Thymus (tissue), 11 donors: Measurements from ENCODE around the gene MRPL52. TPM values are rescaled to one million over a fixed set of nuclear protein-coding genes. Genes with fewer than 3 reads are reported as not detected.
"Not testable (repeated sequence)": the region's sequence is repeated elsewhere in the genome, so short reads cannot be mapped to it uniquely, and the experiment has no call there.

Source experiments
- DNase-seq, 9 donors: peaks; one replicate each; pipeline ENCODE4 v3.0.0-alpha.2; 2013; ENCODE audit warnings: low spot score in 9 of 9, low read depth in 6 of 9, missing footprints in 1 of 9
- H3K27ac ChIP-seq, 2 donors: one replicate each; pipeline ENCODE4 v1.5.1; 2013; ENCODE audit warnings: control low read depth in 1 of 2, low read depth in 1 of 2, low read length in 1 of 2, mild to moderate bottlenecking in 1 of 2, moderate library complexity in 1 of 2
- H3K27me3 ChIP-seq, 2 donors: one replicate each; pipeline ENCODE4 v1.5.1; 2013; ENCODE audit warnings: low read length in 1 of 2; ENCODE audit not compliant: control insufficient read depth in 2 of 2, insufficient read depth in 1 of 2
- H3K36me3 ChIP-seq, 2 donors: one replicate each; pipeline ENCODE4 v1.5.1; 2013; ENCODE audit warnings: low read length in 1 of 2, mild to moderate bottlenecking in 1 of 2, moderate library complexity in 1 of 2; ENCODE audit not compliant: control insufficient read depth in 2 of 2, insufficient read depth in 2 of 2
- H3K4me1 ChIP-seq, 2 donors: one replicate each; pipeline ENCODE4 v1.5.1; 2013; ENCODE audit warnings: low read length in 2 of 2; ENCODE audit not compliant: control insufficient read depth in 2 of 2, insufficient read depth in 2 of 2
- H3K4me3 ChIP-seq, 2 donors: one replicate each; pipeline ENCODE4 v1.5.1; 2013; ENCODE audit warnings: low read length in 2 of 2, control low read depth in 1 of 2, mild to moderate bottlenecking in 1 of 2
- H3K9me3 ChIP-seq, 2 donors: one replicate each; pipeline ENCODE4 v1.5.1; 2013; ENCODE audit warnings: low read length in 1 of 2, mild to moderate bottlenecking in 1 of 2; ENCODE audit not compliant: control insufficient read depth in 2 of 2, insufficient read depth in 1 of 2
- WGBS: extraction: QIAGEN DNeasy Blood & Tissue Kit; methylation state at CpG from one replicate; pipeline ENCODE4 v1.1.7; 2013; 5-methylcytosine and 5-hydroxymethylcytosine counted together
- polyA plus RNA-seq: library from polyadenylated mRNA; stranded (reverse); fragments of 200-250 nt; gene quantifications from one replicate; pipeline ENCODE4 v1.2.3, GENCODE V29; 2013
- total RNA-seq: library from RNA; stranded (reverse); fragments of 120-200 nt; gene quantifications from one replicate; pipeline ENCODE4 v1.2.4, GENCODE V29; 2013
- donor health status: healthy.

MRPL52 gene
- total and polyA plus RNA-seq, 2 donors = 114 to 121 TPM

- H3K27me3 ChIP-seq = peaks cover 6 to 8% of the 10 kb centered on the region in 2 donors
- H3K4me1 ChIP-seq = peaks cover 0 to 21% of the 10 kb centered on the region in 2 donors
- H3K27ac ChIP-seq = no peak overlapping the region
- DNase-seq = no peak
- no peaks in the 10 kb centered on the region for H3K36me3 ChIP-seq
- WGBS = 96% methylated on average over 8 of the region's 8 CpGs
- H3K9me3 ChIP-seq = peaks cover 0 to 3% of the 10 kb centered on the region in 2 donors
- H3K4me3 ChIP-seq = no peak overlapping the region
Measured at GRCh38 chr14:22854963-22855724, 25.5 kb downstream of the MRPL52 start.

- WGBS = 92% methylated on average over 5 of the region's 5 CpGs
- Histone ChIP-seq H3K4me1 (peaks cover 0 to 16% of the 10 kb centered on the region in 2 donors), H3K27me3 (peaks cover 6 to 13% of the 10 kb centered on the region in 2 donors), H3K9me3 (peaks cover 0 to 9% of the 10 kb centered on the region in 2 donors), H3K4me3 (no peak overlapping the region), H3K27ac (no peak overlapping the region), H3K36me3 (no peaks in the 10 kb centered on the region)
- DNase-seq = no peak
Measured at GRCh38 chr14:22856428-22856827, 26.7 kb downstream of the MRPL52 start.

- not testable (repeated sequence) for DNase-seq, H3K4me3 ChIP-seq, H3K9me3 ChIP-seq, H3K36me3 ChIP-seq, H3K27ac ChIP-seq, H3K4me1 ChIP-seq
- WGBS = 95% methylated on average over 3 of the region's 3 CpGs
- peaks cover 6 to 12% of the 10 kb centered on the region in 2 donors for H3K27me3 ChIP-seq
Measured at GRCh38 chr14:22860377-22860776, 30.7 kb downstream of the MRPL52 start.

GRCh38 chr14:22861651-22862050, 32.0 kb downstream of the MRPL52 start:
- DNase-seq = no peak
- H3K27me3 ChIP-seq = peaks cover 3 to 11% of the 10 kb centered on the region in 2 donors
- peaks cover 0 to 4% of the 10 kb centered on the region in 2 donors for H3K4me1 ChIP-seq
- H3K9me3 ChIP-seq = peaks cover 0 to 9% of the 10 kb centered on the region in 2 donors
- no peaks in the 10 kb centered on the region for H3K36me3 ChIP-seq
- H3K27ac ChIP-seq = no peak overlapping the region
- no peak overlapping the region for H3K4me3 ChIP-seq

- peaks cover 0 to 6% of the 10 kb centered on the region in 2 donors for H3K9me3 ChIP-seq
- WGBS = 96% methylated on average over 4 of the region's 4 CpGs
- no peak for DNase-seq
- no peaks in the 10 kb centered on the region for H3K4me1 ChIP-seq
- no peak overlapping the region for H3K27ac ChIP-seq
- H3K36me3 ChIP-seq = no peaks in the 10 kb centered on the region
- H3K27me3 ChIP-seq = peaks cover 0 to 7% of the 10 kb centered on the region in 2 donors
- H3K4me3 ChIP-seq = no peak overlapping the region
Measured at GRCh38 chr14:22864979-22865378, 35.3 kb downstream of the MRPL52 start.

- peaks cover 0 to 5% of the 10 kb centered on the region in 2 donors for H3K4me1 ChIP-seq
- no peak overlapping the region for H3K4me3 ChIP-seq
- WGBS = 88% methylated on average over 6 of the region's 6 CpGs
- DNase-seq = peak in 1 of 9 donors; percentile 20
- H3K27me3 ChIP-seq = peaks cover 0 to 2% of the 10 kb centered on the region in 2 donors
- H3K9me3 ChIP-seq = peaks cover 0 to 1% of the 10 kb centered on the region in 2 donors
- H3K27ac ChIP-seq = no peak overlapping the region
- no peaks in the 10 kb centered on the region for H3K36me3 ChIP-seq
Measured at GRCh38 chr14:22865424-22866405, 36.0 kb downstream of the MRPL52 start.

GRCh38 chr14:22866874-22867273, 37.2 kb downstream of the MRPL52 start:
- H3K36me3 ChIP-seq = no peaks in the 10 kb centered on the region
- no peak overlapping the region for H3K27ac ChIP-seq
- H3K9me3 ChIP-seq = no peaks in the 10 kb centered on the region
- peaks cover 0 to under 1% of the 10 kb centered on the region in 2 donors for H3K27me3 ChIP-seq
- WGBS = 98% methylated on average over 5 of the region's 5 CpGs
- DNase-seq = no peak
- H3K4me1 ChIP-seq = peaks cover 0 to 5% of the 10 kb centered on the region in 2 donors
- H3K4me3 ChIP-seq = no peak overlapping the region

GRCh38 chr14:22870811-22871223, 41.1 kb downstream of the MRPL52 start:
- peak overlapping the region; percentile 68 to 88 for H3K4me3 ChIP-seq
- peak overlapping the region; percentile 92 to 98 for H3K27ac ChIP-seq
- H3K27me3 ChIP-seq = no peaks in the 10 kb centered on the region
- 25% methylated on average over 1 of the region's 1 CpG for WGBS
- DNase-seq = peak in 1 of 9 donors; percentile 65
- H3K36me3 ChIP-seq = peaks cover 20 to 25% of the 10 kb centered on the region in 2 donors
- no peaks in the 10 kb centered on the region for H3K9me3 ChIP-seq
- peaks cover 5 to 14% of the 10 kb centered on the region in 2 donors for H3K4me1 ChIP-seq
